C1 segment of cervical spinal cord (tissue), 14 donors: Measurements from ENCODE around the gene SNRNP70.
A peak's percentile ranks its signal among the peaks of the same experiment; 100 is the strongest.
"Not testable (repeated sequence)": the region's sequence is repeated elsewhere in the genome, so short reads cannot be mapped to it uniquely, and the experiment has no call there.

Experiments used
- DNase-seq, 14 donors: peaks; one replicate each; lab custom pipeline; 2025; lab: John Stamatoyannopoulos, UW

The SNRNP70 gene, protein sequence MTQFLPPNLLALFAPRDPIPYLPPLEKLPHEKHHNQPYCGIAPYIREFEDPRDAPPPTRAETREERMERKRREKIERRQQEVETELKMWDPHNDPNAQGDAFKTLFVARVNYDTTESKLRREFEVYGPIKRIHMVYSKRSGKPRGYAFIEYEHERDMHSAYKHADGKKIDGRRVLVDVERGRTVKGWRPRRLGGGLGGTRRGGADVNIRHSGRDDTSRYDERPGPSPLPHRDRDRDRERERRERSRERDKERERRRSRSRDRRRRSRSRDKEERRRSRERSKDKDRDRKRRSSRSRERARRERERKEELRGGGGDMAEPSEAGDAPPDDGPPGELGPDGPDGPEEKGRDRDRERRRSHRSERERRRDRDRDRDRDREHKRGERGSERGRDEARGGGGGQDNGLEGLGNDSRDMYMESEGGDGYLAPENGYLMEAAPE

DNA sequence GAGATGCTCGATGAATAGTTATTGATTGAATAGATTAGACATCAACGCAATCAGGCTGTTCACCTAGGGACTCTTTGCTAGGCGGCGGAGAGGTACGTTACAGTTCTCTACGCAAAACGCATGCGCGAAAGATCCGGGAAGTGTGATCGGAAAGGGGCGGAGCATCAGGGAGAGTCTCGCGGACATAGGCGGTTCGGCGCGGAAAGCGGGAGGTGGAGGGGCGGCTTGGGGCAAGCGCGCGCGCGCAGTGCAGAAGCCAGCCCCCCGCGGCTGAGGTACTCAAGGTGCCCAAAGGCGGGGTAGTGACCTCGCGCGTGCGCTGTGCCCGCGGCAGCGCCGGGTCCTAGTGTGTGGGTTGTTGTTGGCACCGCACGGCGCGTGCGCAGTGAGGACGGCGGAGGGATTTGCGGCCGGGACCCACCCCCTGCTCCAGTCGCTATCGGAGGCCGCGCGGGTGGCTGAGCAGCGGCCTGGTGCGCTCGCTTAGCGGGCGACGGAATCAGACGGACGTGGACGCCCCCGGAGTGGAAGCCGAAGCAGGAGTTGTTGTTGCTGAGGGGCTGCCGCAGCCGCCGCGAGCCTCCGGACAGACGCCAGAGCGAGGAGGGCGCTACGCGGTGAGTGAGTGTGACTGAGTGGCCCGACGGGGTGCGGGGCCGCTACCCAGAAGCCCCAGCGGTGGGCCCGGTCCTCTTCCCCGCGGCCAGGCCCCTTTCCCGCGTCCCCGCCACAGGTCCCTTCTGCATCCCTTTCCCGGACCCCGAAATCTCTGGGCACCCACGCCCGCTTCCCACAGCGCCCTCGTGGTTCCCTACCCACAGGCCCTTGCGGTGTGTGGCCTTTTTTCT lies at the start of gene SNRNP70:
TSS of gene SNRNP70 (plus strand) at position 432 of the 848 bp plus-strand sequence. CDS start 964 bp downstream, outside the sequence.
- DNase-seq: peak; percentile 92 to 99 (median 97)

DNA sequence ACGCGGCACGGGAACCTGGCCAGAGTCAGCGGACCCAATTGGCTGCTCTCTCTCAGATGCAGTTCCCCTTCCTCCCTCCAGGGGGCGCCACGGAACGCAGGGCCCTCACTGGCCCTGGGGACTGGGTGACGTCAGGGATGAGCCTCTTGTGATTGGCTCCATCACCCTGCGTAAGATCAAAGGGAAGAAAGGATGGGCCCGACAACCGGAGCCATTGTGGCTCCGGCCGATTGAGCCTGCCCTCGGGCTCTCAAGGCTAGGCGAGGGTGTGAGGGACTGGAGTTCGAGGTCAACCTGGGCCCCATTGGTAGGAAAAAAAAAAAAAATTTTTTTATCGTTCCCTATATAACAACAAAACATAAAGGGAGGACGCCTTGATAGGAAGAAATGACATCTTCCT lies 48.4 kb upstream of the SNRNP70 start, which contains the start of gene CGB1:
TSS of gene CGB1 (minus strand) at position 81 of the 400 bp plus-strand sequence. CDS start 184 bp downstream, outside the sequence.
- not testable (repeated sequence) for DNase-seq

DNA sequence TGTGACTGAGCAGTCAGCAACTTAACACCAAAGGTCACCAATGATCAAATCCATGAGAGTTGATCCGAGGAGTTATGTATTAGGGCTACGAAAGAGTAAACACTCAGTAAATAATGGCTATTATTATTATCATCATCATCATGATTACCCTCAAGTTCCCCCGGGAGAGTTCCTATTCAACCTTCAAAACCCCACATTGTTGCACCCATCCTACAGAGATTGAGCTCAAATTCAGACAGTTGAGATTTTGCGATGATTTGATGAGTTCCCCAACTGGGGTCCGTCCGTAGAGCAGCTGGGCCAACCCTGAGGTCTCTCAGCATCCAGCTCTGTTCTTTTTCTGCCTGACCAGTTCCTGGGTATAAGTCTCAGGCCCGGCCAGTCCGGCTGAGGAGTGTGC lies 47.1 kb upstream of the SNRNP70 start:
- not testable (repeated sequence) for DNase-seq

DNA sequence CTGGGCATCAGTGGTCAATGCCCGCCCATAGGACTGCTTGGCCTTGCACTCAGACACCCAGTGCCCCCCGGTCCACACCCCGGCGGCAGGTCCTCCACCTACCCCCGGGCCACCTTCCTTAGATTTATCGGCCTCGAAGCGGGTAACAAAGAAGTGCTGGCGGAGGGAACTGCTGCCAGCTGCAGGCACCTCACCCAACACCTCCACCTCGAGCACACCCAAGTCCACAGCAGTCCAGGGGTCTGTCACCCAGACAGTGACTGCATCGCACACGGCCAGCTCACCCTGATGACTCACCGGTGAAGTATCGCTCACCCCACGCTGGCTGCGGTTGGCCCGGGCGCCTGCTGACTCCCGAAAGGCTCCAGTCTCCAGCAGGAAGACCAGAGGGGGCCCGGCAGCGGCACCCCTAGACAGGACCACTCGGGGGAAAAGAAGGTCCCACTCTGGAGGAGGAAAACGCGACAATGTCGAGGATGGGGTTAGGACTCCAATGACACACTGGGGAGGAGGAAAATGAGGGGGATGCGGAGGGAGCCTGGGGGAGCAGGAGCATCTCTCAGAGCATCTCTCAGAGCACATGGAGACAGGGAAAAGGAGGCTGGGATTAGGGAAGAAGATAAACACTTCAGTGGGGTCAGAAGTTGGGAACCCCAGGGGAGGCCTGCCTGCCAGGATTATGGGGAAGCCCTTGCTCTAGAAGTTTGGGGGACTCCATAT lies 46.5 kb upstream of the SNRNP70 start:
- not testable (repeated sequence) for DNase-seq

DNA sequence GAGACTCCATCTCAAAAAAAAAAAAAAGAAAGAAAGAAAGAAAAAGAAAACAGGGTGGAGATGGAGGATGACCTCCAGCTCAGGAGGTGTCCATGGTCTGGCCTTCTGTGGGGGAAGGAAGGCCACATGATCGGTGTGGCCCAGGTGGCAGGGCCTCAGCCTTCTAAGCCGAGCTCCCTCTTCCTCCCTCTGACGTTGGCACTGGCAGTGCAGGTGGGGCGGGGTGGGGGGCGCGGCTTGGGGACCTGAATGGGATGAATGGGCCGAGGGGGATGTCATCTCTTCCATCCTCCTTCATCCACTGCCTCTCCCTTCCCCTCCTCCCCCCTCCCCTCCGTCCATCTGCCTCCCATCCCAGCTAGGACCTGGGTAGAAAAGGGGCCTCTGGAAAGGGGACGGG lies 45.5 kb upstream of the SNRNP70 start:
- DNase-seq: not testable (repeated sequence)

DNA sequence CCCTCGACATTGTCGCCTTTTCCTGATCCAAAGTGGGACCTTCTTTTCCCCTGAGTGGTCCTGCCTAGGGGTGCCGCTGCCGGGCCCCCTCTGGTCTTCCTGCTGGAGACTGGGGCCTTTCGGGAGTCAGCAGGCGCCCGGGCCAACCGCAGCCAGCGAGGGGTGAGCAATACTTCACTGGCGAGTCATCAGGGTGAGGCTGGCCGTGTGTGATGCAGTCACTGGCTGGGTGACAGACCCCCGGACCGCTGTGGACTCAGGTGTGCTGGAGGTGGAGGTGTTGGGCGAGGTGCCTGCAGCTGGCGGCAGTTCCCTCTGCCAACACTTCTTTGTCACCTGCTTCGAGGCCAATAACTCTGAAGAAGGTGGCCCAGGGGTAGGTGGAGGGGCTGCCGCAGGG lies 43.1 kb upstream of the SNRNP70 start:
- DNase-seq: no peak

DNA sequence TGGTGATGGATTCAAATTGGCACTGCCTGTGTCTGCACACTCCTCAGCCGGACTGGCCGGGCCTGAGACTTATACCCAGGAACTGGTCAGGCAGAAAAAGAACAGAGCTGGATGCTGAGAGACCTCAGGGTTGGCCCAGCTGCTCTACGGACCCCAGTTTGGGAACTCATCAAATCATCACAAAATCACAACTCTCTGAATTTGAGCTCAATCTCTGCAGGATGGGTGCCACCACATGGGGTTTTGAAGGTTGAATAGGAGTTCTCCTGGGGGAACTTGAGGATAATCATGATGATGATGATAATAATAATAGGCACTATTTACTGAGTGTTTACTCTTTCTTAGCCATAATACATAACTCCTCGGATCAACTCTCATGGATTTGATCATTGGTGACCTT lies 42.6 kb upstream of the SNRNP70 start:
- DNase-seq: not testable (repeated sequence)

DNA sequence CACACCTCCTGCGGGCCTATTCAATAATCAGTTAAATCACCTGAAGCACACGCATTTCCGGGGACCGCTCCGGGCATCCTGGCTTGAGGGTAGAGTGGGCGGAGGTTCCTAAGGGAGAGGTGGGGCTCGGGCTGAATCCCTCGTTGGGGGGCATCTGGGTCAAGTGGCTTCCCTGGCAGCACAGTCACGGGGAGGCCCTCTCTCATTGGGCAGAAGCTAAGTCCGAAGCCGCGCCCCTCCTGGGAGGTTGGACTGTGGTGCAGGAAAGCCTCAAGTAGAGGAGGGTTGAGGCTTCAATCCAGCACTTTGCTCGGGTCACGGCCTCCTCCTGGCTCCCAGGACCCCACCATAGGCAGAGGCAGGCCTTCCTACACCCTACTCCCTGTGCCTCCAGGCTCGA lies 41.7 kb upstream of the SNRNP70 start, which contains the start of gene CGB5:
TSS of gene CGB5 (plus strand) at position 301 of the 400 bp plus-strand sequence. CDS start 362 bp downstream, outside the sequence.
- DNase-seq: not testable (repeated sequence)

DNA sequence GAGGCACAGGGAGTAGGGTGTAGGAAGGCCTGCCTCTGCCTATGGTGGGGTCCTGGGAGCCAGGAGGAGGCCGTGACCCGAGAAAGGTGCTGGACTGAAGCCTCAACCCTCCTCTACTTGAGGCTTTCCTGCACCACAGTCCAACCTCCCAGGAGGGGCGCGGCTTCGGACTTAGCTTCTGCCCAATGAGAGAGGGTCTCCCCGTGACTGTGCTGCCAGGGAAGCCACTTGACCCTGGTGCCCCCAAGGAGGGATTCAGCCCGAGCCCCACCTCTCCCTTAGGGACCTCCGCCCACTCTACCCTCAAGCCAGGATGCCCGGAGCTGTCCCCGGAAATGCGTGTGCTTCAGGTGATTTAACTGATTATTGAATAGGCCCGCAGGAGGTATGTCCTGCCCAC lies 36.2 kb upstream of the SNRNP70 start, which contains the start of gene CGB8:
TSS of gene CGB8 (minus strand) at position 101 of the 400 bp plus-strand sequence. CDS start 372 bp downstream, outside the sequence.
- DNase-seq: not testable (repeated sequence)

DNA sequence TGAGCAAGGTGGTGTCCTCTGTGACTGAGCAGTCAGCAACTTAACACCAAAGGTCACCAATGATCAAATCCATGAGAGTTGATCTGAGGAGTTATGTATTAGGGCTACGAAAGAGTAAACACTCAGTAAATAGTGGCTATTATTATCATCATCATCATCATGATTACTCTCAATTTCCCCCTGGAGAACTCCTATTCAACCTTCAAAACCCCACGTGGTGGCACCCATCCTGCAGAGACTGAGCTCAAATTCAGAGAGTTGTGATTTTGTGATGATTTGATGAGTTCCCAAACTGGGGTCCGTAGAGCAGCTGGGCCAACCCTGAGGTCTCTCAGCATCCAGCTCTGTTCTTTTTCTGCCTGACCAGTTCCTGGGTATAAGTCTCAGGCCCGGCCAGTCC lies 35.4 kb upstream of the SNRNP70 start:
- DNase-seq: not testable (repeated sequence)

DNA sequence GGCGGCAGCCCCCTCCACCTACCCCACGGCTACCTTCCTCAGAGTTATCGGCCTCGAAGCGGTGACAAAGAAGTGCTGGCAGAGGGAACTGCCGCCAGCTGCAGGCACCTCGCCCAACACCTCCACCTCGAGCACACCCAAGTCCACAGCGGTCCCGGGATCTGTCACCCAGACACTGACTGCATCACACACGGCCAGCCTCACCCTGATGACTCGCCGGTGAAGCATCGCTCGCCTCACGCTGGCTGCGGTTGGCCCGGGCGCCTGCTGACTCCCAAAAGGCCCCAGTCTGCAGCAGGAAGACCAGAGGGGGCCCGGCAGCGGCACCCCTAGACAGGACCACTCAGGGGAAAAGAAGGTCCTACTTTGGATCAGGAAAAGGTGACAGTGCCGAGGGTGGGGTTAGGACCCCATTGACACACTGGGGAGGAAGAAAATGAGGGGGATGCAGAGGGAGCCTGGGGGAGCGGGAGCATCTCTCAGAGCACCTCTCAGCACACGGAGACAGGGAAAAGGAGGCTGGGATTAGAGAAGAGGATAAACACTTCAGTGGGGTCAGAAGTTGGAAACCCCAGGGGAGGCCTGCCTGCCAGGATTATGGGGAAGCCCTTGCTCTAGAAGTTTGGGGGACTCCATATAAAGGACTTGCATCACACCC lies 34.7 kb upstream of the SNRNP70 start:
- not testable (repeated sequence) for DNase-seq

DNA sequence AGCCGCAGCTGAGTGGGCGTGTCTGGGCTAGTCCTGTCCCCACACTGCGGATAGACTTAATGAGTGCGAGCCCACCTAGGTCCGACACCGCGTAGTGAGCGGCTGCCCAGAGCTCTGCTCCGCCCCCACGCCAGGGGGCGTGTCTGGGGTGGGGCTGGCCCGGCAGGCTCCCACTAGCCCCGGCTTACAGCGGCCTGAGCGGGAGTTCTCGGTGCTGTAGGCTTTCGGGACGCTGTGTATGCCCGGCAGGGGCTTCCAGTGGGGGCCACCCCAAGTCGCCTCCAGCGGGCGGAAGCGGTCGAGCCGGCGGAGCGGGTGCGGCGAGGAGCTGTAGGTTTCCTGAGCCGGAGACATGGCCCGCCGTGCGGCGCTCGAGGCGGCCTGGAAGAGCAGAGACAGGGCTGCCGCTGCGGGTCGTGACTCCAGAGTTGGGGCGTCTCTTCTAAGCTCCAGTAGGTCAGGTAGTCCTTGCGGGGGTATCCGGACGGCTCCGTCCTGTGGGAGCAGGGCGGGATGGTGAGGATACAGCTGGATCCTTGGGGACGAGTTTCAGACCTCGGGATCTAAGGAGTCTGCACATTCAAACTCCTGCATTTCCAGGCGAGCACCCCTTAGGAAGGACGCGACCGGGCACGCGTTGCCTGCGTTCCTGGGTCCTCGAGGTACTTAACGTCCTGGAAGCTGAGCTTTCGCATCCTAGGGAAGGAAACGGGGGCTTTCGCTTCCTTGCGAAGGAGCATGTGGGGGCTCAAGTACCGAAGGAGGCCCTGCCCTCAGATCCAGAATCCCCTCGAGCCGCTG lies 28.9 kb upstream of the SNRNP70 start:
- peak in 4 of 14 donors; percentile 2 to 25 (median 15) for DNase-seq

DNA sequence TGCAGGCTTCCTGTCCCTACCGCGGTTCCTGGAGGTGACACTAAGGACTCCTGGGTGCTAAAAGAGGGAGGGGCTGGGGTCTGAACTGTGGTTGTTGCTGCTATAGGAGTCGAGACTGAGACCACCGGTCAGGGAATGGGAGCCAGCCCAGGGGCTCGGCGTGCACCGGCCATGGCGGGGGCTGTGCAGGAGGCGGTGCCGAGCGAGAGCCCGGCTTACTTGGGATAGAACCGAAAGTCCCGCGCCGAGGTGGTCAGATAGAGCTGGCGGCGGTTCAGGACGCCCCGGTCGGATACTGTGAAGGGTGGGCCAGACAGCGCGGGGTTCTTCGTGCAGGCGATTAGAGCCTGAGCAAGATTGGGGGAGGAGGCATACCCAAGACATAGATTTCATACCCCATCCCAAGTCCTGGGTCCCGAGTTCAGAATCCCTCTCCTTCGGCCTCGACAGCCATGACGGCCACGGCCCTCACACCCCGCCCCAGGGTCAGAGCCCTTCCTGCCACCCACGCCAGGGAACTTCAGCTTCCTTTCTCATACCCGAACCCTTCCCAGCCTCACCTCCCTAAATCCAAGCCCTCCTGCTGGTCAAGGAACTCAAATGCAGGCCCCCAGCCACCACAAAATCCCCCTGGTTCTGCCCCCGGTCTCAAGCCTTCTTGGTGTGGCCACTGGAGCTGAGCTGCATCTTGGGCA lies 28.2 kb upstream of the SNRNP70 start:
- DNase-seq: not testable (repeated sequence)

DNA sequence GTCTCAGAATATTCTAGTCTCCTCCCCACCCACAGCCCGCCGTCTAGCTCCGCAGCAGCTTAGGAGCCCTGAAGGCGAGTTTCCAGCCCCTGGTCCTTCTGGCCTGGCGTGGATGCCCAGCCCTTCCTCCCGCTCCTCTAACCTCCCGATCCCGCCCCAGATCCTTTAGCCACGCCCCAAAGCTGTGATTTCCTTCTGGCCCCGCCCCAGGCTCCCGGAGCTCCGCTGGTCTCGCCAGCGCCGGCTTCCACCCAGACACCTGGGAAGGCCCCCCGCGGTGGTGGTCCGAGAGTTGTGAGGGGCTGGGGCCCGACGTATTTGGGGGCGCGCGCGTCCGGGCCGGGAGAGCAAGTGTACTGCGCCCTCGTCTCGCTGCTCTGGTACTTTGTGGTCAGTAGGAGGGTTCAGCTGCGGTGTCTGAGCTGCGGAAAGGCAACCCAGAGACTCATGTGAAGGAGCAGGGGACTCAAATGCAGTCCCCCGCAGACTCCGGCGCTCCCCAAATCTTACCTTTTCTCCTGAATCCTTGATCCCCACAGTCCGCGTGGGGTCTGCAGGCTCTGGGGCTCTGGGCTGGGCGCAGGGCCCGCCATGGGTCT lies 27.5 kb upstream of the SNRNP70 start, which contains the start of gene CGB7:
TSS of gene CGB7 (minus strand) at position 114 of the 599 bp plus-strand sequence. CDS start 2,374 bp downstream, outside the sequence.
- DNase-seq: peak in 3 of 14 donors; percentile 0 to 8 (median 8)

DNA sequence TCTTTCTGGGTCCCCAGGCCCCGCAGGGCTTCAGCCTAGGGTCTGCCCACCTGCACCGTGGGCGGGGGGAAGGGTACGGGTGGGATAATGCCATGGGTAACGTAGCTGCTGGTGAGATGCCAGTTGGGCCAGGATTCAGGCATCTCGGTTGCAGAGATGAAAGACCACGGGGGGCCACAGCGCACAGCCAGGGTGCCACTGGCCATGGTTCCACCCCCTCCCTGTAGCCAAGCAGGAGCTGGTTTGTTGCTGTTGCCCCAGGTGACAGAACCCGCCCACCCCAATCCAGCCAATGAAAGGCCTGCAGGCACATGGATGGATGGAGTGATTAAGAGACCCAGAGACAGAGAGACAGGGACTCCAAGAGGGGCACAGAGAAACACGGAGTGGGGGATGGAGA lies 26.7 kb upstream of the SNRNP70 start:
- DNase-seq: no peak

DNA sequence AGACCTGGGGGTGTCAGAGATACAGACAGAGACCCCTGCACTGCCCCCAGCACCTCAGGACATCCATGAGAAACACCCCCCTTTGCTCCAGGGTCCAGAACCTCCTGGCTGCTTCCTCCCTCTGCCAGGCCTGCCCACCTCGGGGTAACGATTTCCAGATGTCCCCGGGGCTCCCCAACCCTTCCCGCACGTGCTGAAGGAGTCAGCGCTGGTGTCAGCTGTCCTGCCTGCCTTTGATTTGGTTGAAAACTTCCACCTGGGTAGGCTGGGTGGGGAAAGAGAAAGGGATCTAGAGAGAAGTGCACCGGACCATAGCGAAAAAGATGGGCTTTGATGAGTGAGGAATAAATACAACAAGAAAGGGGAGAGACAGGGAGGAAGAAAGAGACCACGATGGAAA lies 26.2 kb upstream of the SNRNP70 start:
- no peak for DNase-seq

DNA sequence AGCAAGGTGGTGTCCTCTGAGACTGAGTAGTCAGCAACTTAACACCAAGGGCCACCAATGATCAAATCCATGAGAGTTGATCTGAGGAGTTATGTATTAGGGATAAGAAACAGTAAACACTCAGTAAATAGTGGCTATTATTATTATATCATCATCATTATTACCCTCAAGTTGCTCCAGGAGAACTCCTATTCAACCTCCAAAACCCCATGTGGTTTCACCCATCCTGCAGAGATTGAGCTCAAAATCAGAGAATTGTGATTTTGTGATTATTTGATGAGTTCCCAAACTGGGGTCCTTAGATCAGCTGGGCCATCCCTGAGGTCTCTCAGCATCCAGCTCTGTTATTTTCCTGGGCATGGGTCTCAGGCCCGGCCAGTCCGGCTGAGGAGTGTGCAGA lies 24.3 kb upstream of the SNRNP70 start:
- no peak for DNase-seq

DNA sequence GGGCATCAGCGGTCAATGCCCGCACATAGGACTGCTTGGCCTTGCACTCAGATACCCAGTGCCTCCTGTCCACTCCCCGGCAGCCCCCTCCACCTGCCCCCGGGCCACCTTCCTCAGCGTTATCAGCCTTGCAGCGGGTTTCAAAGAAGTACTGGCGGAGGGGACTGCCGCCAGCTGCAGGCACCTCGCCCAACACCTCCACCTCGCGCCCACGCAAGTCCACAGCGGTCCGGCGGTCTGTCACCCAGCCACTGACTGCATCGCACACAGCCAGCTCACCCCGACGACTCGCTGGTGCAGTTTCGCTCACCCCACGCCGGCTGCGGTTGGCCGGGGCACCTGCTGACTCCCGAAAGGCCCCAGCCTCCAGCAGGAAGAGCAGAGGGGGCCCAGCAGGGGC lies 23.8 kb upstream of the SNRNP70 start:
- no peak for DNase-seq
